GM18519 (cell line): ENCODE measurements around the gene CEP41.

Source experiments
- ATAC-seq: cut with Tn5 transposase; IDR thresholded peaks from one replicate; pipeline ENCODE4 v1.9.1; 2021; ENCODE audit warnings: mild to moderate bottlenecking, moderate library complexity; ENCODE audit not compliant: unreplicated experiment, low FRiP score

Gene CEP41

DNA sequence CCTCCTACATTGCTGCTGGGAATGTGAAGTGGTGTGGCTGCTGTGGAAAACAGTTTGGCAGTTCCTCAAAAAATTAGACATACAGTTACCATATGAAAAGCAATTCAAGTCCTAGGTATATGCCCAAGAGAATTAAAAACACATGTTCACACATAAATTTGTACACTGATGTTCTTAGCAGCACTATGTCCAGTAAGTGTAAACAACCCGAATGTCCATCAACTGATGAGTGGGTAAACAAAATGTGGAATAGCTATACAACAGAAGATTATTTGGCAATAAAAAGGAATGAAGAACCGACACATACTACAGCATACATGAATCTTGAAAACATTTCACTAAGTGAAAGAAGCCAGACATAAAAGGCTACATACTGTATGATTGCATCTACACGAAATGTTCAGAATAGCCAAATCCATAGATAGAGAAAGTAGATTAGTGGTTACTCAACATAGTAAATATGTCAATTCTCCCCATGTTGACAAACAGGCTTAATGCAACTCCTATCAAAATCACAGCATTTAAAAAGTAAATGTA lies 17.2 kb downstream of the CEP41 start:
- ATAC-seq, result no peak

DNA sequence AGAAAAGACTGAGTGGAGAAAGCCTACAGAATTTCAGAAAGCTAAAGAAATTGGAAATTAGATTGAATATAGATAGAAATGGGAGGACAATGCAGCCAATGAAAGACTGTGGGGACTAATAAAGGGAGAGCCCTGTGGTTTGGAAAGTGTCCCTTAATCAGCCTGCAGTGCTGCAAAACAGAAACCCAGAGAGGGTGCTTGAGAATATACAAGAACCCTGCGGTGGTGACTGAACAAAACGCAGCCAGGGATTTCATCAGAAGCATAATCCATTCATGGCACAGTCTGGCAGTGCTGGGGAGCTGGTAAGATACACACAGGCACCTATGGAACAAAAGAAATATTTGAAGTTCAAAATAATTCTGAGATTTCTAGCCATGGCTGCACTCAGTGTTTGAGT lies 19.1 kb downstream of the CEP41 start:
- ATAC-seq, result no peak

DNA sequence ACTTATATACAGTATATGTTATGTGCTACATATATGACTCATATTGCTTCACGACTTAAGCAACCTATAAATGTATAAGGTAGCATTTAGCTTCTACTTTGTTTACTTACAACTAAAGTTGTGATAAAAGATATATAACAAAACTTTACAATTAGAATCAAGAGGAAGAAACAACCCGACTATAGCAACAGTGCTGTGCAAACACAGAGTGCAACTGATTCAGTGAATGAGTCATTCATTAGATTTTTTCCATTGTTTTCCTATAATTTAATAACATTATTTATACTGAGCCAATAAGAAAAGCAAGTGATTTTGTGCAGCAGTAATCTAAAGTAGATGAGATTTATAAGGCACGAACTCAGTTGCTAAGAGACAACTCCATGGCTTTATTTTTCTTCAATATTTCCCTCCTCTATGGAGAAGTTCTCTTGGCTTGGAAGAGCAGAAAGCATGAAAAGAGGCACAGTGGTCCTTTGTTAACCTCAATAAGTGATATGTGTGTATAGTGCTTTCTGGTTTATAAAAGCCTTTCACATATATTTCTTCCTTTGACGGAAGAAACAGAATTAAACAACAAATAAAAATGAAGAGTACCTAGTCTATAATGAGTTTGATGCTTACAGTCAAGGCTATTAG lies 19.8 kb downstream of the CEP41 start:
- no peak for ATAC-seq

DNA sequence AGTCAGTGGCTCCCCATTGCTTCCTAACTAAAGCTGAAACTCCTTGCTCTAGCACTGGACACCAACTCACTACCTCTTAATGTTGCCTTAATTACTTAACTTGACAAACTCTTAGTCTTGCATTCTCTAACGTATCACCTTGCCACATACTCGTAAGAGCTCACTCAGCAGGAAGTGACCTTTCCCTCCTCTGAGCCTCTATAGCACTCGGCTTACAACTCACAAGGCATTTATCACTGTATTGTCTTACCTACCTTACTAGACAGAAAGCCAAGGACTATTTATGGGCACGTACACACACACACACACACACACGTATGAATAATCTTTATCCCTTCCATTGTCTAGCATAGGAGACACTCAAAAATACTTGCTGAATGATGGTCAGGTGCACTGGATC lies 21.2 kb downstream of the CEP41 start:
- ATAC-seq, result no peak

DNA sequence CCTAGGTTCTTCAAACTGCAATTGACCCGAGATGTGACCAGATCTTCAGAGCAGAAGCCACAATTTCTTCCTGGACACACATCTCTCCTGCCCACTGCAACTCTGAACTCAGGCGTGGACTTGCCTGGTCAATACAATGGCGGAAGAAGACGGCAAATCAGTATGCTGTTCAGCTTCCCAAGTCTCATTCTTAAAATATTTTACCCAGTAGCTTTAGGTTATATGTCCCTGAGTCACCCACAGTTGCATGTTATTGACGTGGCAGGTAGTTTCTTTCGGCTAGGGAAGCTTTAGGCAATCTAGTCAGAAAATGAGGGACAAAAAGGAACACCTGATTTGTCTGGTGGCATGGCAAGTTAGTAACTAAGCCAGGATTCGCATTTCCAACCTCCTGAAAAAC lies 22.5 kb downstream of the CEP41 start:
- no peak for ATAC-seq

DNA sequence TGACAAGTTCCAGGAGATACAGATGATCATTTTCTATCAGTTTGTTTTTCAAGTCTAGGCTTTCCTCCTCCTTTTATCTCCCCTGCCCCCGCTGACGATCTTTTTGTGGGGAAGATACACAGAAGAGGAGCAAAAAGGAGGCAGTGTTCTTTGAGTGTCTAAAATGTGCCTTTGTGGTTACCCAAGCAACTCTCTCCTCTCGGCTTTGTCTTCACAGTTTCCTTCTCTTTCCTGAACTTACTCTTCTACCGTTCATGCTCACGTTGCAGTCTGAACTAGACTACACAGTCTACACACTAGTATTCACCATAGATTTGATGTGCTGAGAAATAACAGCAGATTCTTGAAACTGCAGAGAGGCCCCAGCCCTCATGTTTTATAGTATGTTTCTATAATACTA lies 23.6 kb downstream of the CEP41 start:
- no peak for ATAC-seq

DNA sequence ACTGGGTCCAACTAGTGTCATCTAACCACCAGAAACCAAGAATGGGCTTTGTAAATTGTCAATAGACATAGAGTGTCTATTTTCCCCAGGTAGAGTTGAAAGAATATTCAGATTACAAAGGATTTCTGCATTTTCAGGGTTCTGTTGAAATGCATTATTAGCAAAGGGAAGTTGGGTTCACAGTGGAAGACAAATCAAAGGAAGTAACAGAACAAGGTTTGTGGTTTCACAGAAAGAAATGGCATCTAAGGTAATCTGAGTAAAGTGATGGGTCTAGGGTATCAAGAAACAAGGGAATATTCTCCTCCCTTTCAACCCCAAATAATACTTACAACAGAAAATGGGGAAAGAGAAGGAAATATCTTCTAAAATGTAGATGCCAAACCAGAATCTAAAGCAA lies 25.8 kb downstream of the CEP41 start:
- no peak for ATAC-seq

DNA sequence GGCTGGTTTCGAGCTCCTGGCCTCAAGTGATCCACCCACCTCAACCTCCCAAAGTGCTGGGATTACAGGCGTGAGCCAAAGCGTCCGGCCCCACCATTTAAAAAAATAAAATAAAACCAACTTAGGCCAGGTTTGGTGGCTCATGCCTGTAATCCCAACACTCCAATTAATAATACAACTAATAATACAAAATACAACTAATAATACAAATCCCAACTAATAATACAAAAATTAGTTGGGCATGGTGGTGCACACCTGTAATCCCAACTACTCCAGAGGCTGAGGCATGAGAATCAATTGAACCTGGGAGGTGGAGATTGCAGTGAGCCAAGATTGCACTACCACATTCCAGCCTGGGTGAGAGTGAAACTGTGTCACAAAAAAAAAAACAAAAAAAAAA lies 27.6 kb downstream of the CEP41 start:
- no peak for ATAC-seq

DNA sequence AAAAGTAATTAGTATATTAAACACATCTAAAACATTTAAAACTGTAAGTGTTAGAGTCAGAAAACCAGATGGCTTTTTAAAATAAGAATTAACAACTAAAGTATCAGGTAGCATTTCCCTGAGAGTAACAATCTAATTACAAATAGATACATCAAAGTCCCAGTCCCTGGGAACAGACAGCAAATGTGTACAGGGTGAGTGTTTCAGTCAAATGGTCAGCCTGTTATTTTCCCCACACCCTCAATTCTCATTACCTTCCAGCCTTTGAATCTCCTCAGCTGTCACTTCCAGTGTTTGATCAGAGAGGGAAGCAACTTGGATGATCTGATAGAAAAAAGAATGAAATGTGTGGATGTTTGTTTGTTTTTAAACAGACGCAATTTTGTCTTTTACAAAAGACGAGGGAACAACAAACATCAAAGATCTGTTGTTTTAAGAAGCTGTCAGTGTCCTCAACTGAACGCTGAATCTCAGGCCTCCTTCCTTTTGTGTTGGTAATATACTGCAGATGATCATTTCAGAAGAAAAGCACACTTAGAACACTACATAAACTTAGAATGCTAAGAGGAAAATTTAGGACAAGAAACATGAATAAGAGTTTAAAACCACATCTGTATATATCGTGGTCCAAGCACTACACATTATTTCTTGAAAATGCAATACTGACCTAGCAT lies 29.8 kb downstream of the CEP41 start:
- ATAC-seq, result no peak

DNA sequence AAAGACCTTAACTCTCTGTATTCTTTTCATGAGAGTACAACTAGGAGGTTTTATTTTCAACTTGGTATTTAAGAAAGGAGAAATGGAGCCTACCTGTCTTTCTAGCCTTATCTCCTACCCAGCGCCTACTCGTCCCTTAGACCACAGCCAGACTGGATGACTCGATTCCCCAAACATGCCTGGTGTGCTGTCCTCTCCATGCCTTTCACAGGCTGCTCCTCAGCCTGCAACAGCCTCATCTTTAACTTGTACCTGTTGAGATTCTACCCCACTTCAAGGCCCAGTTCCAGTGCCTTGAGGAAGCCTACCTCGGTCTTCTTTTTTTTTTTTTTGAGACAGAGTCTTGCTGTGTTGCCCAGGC lies 31.1 kb downstream of the CEP41 start:
- no peak for ATAC-seq

DNA sequence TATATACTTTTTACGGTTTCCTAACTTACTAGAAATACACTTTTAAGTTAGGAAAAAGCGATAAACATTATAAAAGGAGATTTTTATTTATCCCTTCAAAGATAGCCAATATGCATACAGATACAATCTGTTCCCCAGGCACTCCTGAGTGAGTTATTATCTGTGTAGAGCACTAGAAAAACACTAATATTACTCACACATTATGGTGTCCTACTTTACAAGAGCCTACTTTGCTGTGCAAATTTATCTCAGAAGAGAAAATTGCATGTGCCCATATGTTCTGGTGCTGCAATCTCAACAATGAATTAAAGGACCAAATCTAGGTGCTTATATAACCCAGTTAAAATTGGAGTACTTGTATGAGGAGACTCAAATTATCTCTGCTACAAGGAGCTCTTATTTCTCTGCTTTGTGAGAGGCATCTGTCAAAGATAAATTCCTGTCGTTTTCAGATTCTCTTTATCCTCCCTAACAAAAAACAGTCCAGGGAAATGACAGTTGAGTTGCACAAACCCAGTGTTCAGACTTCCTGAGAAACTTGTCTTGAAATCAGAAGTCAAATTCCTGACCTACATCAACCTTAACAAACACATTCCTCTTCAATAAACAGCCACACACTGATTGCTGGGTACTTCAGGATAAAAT lies 31.6 kb downstream of the CEP41 start:
- ATAC-seq, result no peak

DNA sequence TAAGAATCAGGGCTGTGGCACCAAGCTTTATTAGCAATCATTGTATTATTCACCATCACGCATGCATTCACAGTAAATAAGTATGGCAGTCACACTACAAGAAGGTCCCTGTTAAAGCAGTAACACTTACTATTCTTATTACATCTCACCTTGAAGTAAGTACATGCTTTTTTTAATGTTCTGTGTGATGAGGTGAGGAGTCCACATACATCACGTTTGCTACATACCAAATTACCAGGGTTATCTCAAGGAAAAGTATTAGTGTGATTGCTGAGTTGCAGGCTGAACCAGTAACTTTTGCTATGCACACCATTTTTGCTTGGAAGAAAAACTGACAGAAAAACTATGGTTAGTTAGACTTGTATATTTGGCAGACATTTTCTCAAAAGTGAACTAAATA lies 35.8 kb downstream of the CEP41 start:
- ATAC-seq, result no peak

DNA sequence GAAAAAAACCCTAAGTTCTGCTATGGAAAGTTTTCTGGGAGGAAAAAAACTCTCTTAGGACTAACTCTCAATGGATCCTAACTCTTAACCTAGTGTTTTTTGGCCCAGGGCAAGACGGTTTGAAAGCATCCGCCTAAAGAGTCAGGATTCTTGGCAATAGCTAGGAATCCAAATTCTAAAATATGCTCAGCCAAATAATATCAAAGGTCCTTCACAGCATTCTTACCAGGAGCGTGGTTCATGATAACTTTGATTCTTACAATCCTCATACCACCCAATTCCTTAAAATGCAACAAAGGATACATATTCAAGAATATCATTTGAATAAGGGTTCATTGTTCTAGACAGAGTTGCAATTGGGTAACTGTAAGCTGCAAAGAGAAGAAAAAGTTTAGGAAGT lies 39.2 kb downstream of the CEP41 start:
- no peak for ATAC-seq

DNA sequence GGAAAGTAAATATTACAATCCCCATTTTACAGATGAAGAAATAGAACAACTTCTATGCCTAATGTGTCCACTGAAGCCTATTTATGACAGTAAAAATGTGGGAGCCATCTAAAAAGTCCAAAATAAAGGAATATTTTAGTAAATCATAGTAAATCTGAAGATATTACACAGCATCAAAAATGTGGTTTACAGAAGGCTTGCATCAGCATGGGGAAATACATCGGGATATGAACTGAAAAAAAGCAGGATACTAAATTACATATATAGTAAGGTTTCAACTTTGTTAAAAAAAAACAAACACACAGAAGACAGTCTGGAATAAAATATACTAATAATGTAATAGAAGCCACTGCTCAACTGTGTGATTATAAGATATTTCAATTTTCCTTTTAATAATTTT lies 39.7 kb downstream of the CEP41 start:
- no peak for ATAC-seq

DNA sequence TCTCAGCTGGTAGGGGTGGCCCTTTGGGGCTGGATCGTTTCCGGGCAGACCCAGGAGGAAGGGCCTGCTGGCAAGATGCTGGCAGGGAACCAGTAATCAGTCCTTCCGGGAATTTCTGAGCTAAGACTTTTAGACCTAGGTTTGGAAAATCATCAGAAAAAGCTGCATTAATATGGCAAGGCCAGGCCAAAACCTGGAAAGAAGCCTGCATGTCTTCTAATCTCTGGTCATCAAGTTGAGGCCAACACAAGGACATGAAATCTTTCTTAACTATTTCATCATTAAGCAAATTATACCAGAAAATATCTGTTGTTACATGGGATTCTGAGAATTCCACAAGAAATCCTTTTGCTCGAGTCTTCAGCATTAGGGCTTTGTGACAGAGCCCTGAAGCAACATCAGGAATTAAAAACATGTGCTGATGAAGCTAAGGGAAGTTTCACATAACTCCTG lies 40.7 kb downstream of the CEP41 start:
- no peak for ATAC-seq

DNA sequence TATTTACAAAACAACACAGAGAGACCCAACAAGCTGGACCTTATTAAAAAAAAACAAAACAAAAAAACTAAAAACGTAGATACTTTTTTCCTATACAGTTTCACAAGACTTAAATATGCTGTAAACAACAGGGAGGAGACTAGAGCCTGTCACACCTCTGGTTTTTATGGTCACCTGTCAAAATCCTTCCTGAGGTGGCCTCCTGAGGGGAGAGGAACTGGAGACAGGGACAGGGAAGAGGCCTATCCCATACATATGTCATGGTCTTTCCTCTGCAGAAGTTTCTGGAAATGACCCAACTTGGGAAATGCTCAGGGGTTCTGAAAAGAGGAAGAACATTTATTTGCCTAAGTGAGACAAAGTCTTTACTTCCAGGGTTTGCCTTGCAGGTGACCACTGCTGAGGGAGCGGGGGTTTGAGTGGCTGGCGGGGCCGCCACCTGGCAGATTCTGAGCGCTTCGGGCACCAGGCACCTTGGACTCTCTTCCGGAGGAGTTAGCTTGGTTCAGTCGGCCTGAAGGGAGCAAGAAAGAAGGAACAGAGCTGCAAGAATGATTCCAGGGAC lies 42.2 kb downstream of the CEP41 start:
- no peak for ATAC-seq

DNA sequence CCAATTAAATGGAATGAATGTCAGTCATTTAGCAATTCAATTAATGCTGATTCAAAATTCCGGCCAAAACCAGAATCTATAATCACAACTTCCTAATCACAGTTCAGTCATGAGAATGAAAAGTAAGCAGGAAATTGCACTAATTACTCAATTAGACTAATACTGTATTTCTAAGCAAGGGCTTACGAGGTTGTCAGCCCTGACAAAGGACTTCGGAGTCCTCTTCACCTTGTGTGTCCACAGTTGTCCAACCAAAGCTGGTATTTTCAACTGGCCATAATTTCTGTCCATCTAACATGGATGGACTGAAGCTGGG lies 43.1 kb downstream of the CEP41 start:
- no peak for ATAC-seq

DNA sequence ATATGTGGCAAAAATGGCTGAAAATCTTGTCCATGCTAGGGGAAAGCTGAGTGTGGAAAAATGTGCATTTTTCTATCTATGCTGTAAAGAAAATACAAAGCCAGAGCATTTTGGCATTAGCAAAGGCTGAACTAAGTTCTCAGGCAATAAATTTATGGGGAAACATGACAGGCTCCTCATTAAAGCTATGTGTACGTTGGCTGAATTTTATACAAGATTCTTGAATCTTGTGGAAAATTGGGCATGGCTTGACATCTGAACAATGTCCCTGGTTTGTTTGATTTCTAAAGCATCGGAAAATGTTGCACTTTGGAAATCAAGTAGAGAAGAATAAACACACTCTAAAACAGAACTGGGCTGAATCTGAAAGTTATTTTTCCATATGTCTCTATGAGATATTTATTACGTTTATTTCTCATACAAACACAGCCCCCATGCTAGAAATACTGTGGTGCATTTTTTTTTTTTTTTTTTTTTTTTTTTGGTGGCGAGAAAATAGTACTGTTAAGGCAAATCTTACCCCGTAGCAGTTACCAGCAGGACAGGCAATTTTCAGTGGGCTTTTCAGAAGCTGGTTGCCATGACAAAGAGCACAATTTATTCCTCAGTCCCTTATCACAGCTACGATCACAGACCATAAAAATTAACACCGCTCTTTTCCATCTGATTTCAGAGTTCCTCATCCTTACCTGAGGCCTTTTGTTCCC lies 43.6 kb downstream of the CEP41 start:
- ATAC-seq, result no peak

DNA sequence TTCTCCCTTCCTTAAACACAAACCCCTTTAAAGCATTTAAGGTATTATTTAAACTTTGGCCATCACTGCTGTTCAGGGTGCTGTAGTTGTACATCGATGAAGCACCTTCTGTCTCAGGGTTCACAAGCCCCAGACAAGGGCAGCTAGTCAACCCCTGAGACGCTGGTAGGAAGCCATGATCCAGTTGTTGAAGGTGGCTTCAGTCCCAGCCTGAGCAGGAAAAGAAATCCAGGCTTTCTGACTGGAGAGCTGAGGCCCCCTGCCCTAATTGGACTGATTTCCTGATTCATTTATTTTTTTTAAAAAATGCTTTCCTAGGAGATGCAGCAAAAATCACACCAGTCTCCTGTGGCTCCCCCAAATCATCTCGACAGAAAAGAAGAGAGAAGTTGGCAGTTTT lies 44.7 kb downstream of the CEP41 start:
- no peak for ATAC-seq

DNA sequence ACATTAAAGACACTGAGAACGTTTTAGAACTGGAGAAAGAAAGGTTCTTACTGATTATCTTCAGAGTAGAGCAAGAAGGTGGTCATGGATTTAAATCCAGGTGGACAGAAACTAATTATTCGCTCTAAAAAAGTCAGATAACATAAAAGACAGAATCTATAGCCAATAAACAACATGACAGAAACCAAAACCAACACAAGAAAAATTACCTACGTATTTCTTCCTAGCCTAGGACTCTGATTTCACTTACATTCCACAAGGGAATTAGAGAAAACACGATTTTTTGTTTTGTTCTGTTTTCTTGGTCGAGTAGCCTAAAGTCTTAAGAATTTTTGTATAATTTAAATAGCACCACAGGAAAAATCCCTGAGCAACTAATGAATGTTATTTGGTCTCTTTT lies 45.4 kb downstream of the CEP41 start:
- ATAC-seq, result no peak
